GM19328 (cell line): ENCODE measurements around the gene KRTAP3-1.

ENCODE experiments used
- ATAC-seq: cut with Tn5 transposase; IDR thresholded peaks from one replicate; pipeline ENCODE4 v1.9.1; 2021; ENCODE audit warnings: mild to moderate bottlenecking, moderate library complexity; ENCODE audit not compliant: unreplicated experiment

The KRTAP3-1 gene

DNA sequence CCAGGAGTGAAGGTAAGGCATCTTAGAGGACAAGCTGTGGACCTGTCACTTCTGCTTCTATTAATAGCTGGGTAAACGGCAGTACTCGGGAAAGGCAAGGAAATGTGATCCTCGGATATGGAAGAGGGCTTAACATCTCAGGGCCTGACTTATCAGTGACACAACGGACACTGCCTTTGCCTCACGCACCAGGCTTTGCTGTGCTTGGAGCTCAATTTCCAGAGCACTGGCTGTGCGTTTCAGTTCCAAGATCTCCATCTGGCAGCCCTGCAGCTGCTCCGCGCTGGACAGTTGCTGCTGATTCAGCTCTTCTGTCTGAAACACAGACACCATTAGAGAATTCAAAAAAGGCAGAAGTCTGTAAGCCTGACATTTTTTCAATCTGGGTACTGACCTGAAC, 28.3 kb downstream of the KRTAP3-1 start:
- ATAC-seq, result no peak

GRCh38 chr17:40980117-40980516, 28.8 kb downstream of the KRTAP3-1 start:
- no peak for ATAC-seq

GRCh38 chr17:40978575-40979151, 30.3 kb downstream of the KRTAP3-1 start:
- ATAC-seq, result no peak

DNA sequence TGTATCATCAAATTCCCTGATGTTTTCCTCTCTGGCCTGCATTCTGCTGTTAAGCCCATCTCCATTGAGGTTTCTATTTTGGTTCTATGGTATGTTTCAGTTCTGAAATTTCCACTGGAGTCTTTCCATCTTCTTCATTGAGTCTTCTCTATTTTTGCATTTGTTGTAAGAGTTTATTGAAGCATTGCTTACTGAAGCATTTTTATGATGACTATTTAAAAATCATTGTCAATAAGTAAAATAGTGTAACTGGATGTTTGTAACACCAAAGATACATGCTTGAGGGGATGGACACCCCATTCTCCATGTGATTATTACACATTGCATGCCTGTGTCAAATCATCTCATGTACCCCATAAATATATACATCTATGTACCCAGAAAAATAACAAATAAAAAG, 33.4 kb downstream of the KRTAP3-1 start:
- no peak for ATAC-seq

GRCh38 chr17:40974366-40974765, 34.6 kb downstream of the KRTAP3-1 start:
- no peak for ATAC-seq

DNA sequence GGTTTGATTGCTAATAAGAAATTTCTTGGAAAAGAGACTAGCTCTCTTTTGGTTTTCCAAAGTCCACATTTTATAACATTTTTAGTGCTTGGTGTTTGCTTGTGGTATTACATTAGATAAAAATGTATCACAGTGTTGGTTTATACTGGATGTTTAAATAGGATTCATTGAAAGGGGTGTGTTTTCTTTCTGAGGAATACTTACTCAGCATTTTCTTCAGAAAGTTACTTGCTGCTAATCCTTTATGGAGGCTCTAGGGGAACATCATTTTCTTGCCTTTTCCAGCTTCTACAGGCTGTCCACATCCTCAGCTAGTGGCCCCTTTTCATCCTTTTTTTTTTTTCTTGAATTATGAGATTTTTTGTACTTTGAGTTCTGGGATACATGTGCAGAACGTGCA, 41.3 kb downstream of the KRTAP3-1 start:
- ATAC-seq, result no peak

GRCh38 chr17:40966848-40967247, 42.1 kb downstream of the KRTAP3-1 start, which contains the start of gene KRT39:
TSS of gene KRT39 (minus strand) at chr17:40966948. CDS start at chr17:40966856, 92 bp downstream.
- no peak for ATAC-seq

DNA sequence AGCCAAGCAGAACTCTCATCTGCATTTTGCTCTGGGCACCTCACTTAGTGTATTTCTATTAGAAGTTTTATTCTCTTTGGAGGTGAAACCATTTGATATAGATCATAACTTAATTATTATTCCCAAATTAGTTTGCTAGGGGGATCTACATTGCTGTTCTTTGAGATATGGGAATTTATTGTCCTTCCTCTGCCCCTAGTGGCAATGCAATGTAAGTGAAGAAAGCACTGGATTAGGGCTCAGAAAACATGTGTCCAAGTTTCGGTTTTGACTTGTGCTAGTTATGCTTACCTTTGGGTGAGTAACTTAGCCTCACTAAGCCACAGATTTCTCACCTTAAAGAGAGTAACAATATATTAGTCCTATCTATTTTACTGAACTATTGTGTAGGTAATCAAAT, 45.1 kb downstream of the KRTAP3-1 start:
- ATAC-seq, result no peak

GRCh38 chr17:40962059-40962561, 46.8 kb downstream of the KRTAP3-1 start:
- no peak for ATAC-seq

GRCh38 chr17:40961591-40961990, 47.3 kb downstream of the KRTAP3-1 start:
- ATAC-seq, result no peak

DNA sequence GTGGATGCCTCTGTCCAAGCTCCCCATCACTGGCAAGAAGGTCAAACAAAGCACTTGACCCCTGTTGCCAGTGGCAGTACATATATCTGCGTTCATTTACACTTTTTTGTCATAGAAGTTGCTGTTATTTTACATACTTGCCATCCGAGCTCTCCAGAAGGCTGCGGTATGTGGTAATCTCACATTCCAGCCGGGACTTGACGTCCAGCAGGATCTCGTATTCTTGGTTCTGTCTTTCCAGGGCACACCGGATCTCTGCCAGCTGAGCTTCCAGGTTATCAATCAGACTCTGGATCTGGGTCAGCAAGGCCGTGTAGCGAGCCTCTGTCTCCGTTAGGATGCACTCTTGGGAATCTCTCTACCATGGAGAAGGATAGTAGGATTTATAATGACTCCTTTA, 48.8 kb downstream of the KRTAP3-1 start:
- no peak for ATAC-seq
